DMS 273 treated with DMSO at 0.1 percent for 48 hours (cell line): ENCODE data around the gene MASP1.
"Not testable (repeated sequence)": the region's sequence is repeated elsewhere in the genome, so short reads cannot be mapped to it uniquely, and the experiment has no call there.

ENCODE experiments used
- DNase-seq: peaks from one replicate; lab custom pipeline; 2025; lab: John Stamatoyannopoulos, UW

The MASP1 gene

DNA sequence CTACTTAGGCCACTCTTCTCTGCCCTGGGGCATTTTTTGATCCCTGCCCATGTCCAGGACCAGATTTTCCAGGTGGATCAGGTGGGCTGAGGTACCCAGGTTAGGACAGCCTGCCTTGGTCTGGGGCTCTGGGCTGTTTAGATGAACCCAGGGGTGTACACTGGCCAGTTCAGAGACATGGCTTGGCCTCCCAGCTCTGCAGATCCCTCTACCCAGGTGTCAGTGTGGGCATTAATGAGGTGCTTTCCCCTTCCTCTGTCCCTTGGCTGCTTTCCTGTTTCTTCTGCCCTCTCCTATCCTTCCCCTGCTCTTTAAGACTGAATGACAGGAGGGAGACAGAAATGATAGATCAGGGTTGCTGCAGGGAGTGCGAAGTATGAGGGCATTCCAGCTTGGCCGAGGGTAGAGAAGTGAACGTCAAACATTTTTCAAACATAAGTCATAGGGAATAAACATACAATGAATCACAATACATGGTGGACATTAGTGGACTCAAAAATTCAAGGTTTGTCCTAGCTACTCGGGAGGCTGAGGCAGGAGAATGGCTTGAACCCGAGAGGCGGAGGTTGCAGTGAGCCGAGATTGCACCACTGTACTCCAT is 63.8 kb downstream of the MASP1 start:
- DNase-seq = no peak

DNA sequence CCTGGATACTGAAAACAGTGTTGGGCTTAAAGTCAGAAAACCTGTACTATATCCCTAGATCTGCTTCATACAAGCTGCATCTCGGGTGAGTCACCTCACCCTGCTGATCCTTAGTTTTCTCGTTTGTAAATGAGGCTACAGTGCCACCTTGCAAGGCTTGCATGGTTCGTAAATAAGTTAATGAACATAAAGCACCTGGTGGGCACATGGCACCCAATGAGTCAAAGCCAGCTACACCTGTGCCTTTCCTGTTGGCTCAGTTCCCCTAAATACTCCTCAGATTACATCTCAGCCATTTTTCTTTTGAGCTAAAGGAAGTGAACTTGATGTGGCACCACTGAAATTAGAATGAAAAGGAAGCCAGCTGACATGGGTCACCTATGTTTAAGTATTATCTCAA is 67.7 kb downstream of the MASP1 start:
- DNase-seq = no peak

DNA sequence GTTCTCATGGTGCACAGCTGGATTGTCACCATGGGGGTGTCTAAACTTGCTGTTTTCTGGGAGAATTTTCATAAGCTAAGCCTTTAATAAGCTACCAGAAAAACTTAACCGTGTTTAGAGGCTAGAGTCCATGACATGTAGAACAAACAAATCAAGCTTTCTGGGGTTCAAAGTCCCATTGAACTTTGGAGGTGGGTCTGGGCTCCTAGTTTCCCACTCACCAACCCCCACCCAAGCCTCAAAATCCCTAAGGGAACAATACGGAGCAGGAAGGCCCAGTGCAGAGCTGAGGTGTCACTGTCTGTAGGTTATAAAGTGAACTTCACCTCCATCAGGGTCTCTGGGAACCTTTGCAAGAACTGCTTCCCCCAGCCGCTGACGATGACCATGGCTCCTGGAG is 68.7 kb downstream of the MASP1 start:
- DNase-seq = no peak

DNA sequence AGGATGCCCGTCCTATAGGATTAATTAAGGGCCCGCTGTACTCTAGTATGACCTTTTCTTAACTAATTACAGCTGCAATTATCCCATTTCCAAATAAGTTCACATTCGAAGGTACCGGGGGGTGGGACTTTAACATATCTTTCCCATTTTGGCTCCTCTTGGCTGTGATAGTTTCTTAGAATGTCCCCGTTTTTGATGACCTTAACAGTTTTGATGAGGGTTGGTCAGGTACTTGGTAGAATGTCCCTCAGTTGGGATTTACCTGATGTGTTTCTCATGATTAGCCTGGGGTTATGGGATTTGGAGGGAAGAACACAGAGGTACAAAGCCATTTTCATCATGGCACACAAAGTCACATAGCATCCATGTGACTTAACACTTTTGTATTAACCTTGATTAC is 76.1 kb downstream of the MASP1 start:
- DNase-seq = no peak

DNA sequence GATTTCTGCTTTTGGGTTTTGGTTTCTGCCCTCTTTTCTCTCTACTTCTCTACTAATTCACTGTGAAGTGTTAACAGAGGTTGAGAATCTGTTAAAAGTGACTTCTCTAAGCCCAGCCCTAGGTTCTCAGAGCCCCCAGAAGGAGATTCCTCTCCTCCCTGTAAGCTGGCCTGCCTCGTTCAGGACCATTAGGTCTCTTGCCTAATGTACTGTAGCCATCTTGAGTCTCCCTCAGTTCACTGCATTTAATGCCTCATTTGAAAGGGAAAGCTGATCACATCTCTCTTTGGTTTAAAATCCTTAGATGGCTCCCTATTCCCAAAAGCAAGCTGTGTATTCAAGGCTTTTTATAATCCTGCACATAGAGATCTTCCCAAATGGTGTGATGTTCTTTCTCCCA is 77.9 kb downstream of the MASP1 start:
- no peak for DNase-seq

DNA sequence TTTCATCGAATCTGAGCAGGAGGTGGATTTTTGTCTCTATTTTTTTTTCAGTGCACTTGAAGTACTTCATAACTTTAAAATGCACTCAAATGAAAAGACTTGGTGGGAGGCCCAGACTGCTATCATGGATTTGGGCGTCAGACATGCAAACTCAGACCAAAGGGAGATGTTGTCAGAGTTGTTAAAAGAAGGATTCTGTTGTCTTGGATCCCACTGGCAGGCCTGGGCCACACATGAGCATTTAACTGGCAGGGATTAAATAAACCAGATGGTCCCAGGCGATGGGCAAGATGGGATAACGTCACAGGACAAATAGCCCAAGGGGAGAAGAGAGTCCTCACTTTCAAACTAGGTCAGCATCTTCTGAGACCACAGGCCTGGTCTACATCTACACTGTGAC is 78.8 kb downstream of the MASP1 start:
- no peak for DNase-seq

DNA sequence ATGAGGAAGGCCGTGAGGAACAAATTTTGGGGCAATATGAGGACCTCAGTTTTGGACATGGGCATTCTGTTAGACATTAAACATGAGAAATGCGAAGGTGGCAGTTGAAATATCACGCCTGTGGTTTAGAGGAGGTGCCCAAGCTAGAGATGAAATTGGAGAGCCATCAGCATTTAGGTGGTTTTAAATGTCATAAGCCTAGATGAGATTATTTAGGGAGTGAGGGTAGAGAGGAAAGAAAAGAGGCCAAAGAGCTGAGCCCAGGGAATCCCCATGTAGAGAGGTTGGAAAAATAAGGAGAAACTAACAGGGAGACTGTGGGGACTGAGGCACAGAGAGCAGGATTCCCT is 79.4 kb downstream of the MASP1 start:
- no peak for DNase-seq

DNA sequence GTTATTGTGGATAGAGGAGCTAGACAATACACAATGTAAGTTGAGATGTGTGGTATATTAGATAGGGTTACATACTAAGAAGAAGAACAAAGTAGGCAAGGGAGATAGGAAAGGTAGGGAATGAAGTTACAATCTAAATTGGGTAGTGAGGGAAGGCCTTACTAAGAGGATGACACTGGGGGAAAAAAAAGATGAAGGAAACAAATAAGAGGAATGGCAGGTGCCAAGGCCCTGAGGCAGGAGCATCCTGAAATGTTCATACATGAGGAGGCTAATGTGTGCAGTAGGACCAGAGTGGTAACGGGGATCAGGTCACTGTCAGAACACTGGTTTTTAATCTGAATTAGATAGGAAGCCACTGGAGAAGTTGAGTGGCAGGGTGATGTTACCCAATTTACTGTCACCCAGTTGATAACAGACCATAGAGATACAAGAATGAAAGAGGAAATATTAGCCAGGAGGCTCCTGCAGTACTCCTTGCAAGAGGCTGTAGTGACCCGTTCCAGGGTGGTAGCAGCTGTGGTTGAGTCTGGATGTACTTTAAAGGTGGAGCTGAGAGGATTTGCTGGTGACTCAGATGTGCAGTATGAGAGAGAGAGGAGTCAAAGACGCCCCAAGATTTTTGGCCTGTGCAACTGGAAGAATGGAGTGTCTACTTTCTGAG is 79.9 kb downstream of the MASP1 start:
- no peak for DNase-seq

DNA sequence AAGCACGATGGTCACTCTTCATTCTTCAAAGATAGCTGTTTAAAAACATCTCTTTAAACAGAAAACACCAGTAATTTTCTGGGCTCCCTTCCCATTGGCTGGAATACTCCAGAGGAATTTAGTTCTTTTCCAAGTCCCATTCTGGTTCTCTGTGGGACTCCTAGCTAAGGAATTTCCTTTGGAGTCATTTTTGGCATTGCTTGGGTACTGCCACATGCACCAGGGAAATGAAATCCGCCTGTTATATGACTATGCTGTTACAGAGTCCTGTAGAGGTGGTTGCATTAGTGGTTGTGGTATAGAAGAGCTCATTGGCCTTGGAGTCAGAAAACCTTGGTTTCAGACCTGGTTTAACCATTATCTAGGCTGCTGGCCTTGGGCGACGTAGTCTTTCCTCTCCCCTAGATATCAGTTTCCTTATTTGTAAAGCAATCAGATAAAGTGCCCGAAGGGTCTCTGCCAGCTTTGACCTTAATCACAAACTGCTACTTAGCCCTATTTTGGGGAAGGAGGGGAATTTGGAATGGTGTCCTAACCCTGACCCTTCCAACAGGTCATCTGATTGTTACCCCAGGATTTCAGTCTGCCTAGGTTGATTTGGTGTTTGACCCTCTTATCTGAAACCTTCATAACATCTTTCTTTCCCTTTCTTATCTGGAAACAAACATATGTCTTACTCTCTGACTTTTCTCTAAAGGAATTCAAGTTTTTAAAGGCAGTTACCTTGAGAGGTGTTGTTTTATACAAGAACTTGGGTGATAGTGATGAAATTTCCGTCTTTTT is 80.8 kb downstream of the MASP1 start:
- no peak for DNase-seq

DNA sequence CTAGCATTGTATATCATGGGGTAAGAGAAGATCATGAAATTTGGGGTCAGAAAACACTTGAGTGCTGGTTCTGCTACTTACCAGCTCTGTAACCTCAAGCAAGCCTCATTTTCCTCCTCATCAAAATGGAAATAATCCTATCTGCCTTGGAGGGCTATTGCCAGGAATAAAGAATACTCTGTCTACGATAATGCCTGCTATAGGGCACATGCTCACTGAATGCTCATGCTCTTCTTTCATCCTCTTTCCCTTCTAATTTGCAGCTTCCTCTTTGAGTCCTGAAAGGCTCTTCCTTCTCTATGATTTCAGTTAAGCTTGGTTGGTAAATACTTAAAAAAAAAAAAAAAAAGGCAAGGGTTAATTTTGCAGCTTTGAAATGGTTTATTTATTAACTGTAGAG is 81.4 kb downstream of the MASP1 start:
- no peak for DNase-seq

DNA sequence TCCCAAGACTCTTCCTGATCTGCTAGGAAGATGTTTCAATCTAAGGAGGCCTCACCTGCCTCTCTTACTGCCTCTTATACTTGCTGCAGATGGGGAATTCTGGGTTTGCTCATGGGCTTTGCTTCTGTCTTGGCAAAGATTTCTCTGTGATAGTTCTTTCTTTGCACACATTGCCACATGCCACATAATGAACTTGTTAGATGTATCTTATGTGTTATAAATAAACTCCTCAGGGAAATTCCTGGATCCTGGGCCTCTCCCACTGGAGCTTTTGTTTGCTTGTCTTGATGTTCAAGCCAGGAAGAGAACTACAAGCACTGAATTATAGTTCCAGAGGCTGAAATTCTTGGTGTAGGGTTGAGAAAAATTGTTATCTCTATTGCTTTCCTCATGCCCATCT is 82.0 kb downstream of the MASP1 start:
- DNase-seq = no peak

DNA sequence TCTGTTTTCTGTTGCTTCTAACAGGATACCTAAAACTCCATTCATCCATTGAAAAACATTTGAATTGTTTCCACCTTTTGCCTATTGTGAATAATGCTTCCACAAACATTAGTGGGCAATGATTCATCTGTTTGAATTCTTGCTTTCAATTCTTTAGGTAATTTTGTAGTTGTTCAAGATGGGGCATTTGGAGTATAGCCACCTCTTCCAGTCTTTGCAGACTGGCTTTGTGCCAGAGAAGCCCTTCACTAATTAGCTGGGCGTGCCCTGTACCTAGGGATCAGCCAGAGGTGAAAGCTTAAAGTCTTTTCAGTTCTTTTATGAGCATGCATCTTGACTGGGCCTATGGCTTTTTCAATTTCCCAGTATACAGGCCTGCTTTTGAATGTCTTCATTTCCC is 83.4 kb downstream of the MASP1 start:
- DNase-seq = no peak

DNA sequence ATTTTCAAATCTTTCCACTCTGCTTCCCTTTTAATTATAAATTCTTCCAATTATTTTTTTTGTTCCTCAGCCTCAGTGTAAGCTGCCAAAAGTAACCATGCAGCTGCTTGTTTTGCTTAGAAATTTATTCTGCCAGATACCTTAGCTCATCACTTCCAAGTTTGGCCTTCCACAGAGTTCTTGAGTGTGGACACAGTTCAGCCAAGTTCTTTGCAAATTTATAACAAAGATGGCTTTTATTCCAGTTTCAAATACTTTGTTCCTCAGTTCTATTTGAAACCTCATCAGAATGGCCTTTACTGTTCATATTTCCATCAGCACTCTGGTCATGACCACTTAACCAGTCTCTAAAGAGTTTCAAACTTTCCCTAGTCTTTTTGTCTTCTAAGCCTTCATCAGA is 83.9 kb downstream of the MASP1 start:
- DNase-seq = no peak

DNA sequence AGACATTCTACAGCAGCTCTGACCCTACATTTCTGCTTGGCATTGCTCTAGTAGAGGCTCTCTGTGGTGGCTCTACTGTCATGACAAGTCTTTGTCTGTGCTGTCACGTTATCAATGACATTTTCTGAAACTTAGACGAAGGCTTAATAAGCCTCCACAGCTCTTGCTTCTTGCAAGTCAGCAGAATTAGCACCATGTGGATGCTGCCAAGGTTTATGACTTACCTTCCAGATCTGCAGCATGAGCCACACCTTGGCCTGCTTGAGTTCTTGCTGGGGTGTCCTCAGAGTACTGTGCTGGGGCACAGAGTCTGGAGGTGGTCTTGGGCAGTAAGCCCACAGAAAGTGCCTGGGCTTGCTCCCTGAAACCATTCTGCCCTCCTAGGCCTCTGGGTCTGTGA is 84.5 kb downstream of the MASP1 start:
- no peak for DNase-seq

DNA sequence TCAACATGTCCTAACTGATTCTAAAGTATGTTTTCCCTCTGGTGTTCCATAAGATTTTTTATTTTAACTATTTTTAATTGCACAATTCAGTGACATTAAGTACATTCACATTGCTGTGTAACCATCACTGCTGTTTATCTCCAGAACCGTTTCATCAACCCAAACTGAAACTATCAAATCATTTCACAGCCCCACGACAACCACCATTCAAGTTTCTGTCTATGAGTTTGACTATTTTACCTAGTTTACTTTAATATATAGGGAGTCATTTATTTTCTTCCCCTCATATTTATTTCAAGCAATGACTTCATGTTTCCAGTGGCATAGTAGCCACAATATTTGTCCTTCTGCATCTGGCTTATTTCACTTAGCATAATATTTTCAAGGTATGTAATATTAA is 85.9 kb downstream of the MASP1 start:
- DNase-seq = no peak

DNA sequence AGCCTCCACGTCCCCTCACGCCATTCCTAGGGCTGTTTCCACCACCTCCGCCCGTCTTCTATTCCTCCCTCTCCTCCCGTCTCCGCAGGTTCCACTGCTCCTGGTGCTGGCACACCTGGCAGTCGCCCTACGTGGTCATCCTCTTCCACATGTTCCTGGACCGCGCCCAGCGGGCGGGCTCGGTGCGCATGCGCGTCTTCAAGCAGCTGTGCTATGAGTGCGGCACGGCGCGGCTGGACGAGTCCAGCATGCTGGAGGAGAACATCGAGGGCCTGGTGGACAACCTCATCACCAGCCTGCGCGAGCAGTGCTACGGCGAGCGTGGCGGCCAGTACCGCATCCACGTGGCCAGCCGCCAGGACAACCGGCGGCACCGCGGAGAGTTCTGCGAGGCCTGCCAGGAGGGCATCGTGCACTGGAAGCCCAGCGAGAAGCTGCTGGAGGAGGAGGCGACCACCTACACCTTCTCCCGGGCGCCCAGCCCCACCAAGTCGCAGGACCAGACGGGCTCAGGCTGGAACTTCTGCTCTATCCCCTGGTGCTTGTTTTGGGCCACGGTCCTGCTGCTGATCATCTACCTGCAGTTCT is 92.0 kb downstream of the MASP1 start:
- not testable (repeated sequence) for DNase-seq

DNA sequence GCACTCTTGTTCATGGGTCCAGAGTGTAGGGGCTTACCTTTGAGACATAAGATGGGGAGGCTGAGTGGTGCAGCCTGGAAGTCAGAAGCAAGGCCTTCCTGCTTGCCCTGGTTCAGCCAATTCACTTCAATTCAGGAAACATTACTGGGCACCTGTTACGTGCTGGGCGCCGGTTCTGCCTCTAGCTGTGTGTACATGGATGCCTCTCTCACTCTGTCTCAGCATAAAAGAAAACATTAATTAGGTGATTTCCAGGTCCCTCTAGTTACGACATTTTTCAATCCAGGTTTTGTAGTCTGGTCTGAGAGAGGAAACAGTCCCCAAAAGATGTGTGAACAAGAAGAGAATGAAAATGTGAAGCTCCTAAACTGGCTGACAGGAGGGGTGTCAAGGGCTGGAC is 93.0 kb downstream of the MASP1 start:
- no peak for DNase-seq

DNA sequence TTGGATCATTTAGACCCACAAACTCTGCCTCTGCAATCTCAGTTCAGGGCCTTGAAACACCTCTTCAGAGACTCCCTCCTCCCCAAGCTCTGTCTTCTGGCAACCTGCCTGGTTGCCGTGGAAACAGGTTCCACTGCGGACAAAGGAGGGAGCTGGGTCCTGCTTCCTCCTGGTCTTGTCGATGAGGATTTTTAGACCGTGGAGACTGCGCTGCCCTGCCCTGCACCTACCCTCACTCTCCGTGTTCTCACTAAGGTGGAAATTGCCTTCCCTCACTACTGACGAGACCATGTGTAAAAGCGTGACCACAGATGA is 94.2 kb downstream of the MASP1 start, which contains the start of gene RTP1:
Gene RTP1 (plus strand): TSS at position 152 of the 315 bp plus-strand sequence. CDS start 30 bp downstream, at position 182.
- DNase-seq = no peak

DNA sequence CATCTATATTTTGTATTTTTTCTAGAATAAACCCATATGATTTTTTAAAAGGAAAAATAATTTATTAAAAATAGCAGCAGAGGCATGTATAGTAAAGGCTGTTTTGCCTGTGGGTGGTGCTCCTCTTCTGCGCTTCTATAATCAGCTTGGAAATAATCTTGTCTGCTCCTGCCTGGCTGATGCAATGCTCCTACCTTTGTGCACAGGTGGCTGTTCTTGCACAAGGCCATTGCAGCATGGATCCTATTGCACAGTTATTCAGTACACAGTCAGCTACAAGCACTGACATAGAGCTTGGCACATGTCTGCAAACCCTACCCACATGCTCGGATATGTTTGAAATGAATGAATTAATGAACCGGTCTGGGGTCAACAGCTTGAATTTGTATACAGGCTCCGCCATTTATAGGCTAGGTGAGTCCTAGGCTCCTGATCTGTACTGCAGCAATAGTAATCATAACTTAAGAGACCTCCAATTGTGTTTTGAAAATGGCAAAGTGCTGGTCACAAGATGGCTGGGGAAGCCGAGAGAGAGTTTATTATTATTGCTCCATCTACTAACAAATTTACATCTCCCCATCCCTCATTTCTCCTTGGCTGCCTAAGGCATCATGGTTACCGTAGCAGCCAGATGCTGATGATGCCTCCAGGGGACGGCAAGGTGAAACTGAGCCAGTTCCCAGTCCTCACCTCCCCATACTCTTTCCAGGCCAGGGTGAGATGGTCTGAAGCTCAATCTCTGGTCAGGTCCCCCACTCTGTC is 94.8 kb downstream of the MASP1 start:
- no peak for DNase-seq

DNA sequence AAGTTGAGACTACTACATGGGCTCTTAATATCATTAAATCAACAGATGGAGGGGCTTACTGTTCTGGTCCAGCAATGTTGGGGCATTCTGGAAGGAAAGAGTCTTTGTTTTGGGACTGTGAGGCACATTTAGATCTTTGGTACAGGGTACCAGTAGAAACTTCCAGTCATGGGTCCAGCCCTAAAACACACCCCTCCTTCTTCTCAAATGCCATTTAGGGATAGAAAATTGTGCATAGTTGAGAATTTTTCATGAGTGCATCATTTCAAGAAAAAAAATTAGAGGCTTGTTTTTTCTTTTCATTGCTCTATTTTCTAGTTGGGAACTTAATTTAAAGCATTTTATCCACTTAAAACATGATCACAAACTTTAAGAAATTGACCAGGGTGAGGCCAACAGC is 98.4 kb downstream of the MASP1 start:
- DNase-seq = no peak

DNA sequence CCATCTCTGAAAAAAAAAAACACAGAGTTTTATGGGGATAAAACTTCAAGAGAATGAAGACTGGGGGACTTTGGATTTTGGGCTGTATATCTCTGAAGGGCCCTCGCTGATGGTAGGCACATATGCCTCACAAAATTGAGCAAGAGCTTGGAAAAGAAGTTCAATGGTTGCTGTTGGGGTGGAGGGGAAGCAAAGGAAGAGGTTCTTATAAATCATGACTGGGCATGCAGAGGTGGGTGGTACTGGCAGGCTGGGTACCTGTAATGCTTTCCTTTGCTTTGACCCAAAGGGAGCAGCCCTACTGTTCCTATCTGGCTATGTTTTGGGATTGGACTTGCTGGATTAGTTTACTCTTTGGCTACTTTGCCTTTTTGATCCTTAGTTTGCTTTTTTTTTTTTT is 100.3 kb downstream of the MASP1 start:
- no peak for DNase-seq

DNA sequence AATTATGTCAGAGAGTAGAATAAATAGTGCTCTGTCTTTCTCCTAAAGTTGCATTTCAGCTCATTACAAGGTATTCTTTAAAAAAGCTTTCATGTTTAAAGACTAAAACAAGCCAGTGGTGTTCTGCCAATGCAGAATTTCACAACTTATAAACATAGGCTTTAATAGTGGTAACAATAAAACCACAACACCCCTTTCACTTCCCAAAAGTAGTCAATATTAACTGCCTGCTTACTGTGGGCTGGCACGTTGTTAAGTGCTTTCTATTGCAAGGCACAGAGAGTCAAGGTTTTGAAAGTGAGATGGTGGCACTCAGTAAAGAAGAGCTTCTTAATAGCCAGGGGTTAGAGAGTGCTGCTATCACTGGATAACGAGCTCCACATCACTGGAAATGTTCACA is 102.6 kb downstream of the MASP1 start:
- no peak for DNase-seq
